GM19351 (cell line): ENCODE results near the gene GBP1.
"Not testable (repeated sequence)": the region's sequence is repeated elsewhere in the genome, so short reads cannot be mapped to it uniquely, and the experiment has no call there.

Experiments
- ATAC-seq: cut with Tn5 transposase; IDR thresholded peaks from one replicate; pipeline ENCODE4 v1.9.1; 2021; ENCODE audit warnings: mild to moderate bottlenecking, moderate library complexity; ENCODE audit not compliant: unreplicated experiment

GBP1 gene

GRCh38 chr1:89065079-89065868 is at the start of gene GBP1:
Gene GBP1 (minus strand): TSS chr1:89065208. CDS start chr1:89063234, 1,974 bp downstream.
- ATAC-seq = peak; percentile 72

- no peak for ATAC-seq
These were observed 49.7 kb upstream of the GBP1 start for GRCh38 chr1:89114662-89115061.

GRCh38 chr1:89112871-89113613 is 48.0 kb upstream of the GBP1 start:
- no peak for ATAC-seq

GRCh38 chr1:89104687-89105086 is 39.7 kb upstream of the GBP1 start:
- ATAC-seq = no peak

- no peak for ATAC-seq
These were observed 39.1 kb upstream of the GBP1 start for GRCh38 chr1:89104147-89104546.

DNA sequence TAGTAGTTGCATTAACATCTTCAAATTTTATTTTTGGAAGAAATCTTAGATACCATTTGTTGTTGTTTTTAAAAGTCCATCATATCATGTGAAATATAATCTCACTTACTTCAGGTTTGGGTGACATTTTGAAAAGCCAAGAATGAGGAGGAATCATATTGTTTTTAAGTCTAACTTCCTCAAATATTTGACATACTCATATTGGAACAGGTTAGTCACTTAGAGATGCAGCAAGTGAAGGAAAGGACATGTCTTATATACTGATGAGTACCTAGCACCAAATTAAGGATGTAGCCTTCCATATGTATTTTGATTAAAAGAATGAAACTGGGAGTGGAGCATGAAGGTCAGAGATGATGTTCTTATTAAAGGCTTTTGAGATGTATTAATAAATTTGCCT is 37.0 kb upstream of the GBP1 start:
- ATAC-seq = no peak

- no peak for ATAC-seq
These were observed 35.4 kb upstream of the GBP1 start for GRCh38 chr1:89100412-89100811.

DNA sequence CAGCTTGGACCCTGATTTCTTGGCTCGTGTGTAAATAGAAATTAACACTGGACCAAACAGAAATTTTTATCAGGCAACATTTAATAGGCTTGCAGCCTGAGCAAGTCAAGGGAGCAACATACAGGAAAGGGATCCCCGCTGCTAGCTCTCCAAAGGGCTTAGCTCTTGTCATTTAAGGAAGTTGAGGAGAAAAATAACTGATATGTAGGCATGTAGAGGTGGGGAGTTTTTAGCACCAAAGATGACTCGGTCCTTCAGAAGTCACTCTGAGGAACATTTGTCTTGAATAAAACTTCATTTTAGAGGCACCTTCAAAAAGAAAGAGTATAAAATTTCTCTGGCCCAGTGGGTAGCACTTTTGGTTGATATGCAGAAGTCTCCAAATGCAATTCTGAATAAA is 33.8 kb upstream of the GBP1 start:
- no peak for ATAC-seq

GRCh38 chr1:89095737-89096136 is 30.7 kb upstream of the GBP1 start:
- ATAC-seq = no peak

- no peak for ATAC-seq
These were observed 25.0 kb upstream of the GBP1 start for GRCh38 chr1:89089962-89090361.

GRCh38 chr1:89088572-89088971 is 23.6 kb upstream of the GBP1 start:
- ATAC-seq = no peak

DNA sequence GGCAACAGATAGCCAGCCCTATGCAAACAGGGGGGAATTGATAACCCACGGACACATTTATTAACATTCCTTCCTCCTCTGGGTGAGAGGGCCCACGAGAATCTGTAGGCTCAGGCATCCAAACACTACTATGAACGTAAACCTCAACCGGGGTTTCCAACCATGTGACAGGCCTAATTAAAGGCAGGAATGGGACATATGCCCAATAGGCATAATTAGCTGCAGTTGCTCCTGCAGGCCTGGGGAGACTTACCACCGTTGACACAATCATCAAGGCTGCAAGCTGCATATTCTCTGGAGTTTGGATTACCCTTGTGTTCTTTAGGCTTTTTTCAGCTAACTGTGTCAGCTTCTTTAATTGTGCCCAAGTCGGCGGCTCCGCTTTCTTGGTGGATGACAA is 22.2 kb upstream of the GBP1 start:
- ATAC-seq = no peak

- ATAC-seq = peak; percentile 66
These were observed 20.8 kb upstream of the GBP1 start for GRCh38 chr1:89085781-89086180.

DNA sequence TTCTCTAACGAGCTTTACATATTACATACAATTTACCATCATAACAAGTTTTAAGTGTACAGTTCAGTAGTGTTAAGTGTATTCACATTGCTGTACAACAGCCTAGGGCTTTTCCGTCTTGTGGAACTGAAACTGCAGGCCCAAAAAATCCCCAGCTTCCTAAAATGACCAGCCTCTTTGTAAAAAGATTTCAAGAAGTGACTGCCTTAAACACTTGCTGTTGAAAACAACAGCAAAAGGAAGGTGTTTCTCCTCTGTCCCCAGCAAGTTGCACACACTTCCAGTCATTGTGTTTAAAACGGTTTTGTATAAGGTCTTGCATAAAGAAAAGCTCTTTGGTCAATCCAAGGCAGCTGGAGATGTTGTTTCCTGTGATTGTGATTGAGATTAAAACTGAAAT is 16.0 kb upstream of the GBP1 start:
- ATAC-seq = no peak

DNA sequence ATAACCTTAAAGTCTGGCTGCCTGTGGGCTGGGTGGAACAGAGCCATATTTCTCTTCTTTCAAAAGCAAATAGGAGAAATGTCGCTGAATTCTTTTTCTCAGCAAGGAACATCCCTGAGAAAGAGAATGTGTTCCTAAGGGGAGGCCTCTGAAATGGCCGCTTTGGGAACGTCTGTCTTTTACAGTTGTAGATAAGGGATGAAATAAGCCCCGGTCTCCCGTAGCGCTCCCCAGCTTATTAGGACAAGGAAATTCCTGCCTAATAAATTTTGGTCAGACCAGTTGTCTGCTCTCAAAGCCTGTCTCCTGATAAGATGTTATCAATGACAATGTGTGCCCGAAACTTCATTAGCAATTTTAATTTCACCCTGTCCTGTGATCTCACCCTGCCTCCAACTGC is 15.1 kb upstream of the GBP1 start:
- ATAC-seq = not testable (repeated sequence)

DNA sequence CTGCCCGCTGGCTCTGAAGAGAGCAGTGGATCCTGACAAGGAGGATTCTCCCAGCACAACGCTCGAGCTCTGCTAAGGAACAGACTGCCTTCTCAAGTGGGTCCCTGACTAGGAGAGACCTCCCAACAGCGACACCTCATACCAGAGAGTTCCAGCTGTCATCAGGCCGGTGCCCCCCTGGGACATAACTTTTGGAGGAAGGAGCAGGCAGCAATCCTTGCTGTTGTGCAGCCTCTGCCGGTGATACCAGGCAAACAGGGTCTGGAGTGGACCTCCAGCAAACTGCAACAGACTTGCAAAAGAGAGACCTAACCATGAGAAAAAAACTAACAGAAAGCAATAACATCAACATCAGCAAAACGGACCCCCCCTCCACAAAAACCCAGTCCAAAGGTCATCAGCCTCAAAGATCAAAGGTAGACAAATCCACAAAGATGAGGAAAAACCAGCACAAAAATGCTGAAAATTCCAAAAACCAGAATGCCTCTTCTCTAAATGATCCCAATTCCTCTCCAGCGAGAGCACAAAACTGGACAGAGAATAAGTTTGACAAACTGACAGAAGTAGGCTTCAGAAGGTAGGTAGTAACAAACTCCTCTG is 7.6 kb upstream of the GBP1 start:
- not testable (repeated sequence) for ATAC-seq

- ATAC-seq = no peak
These were observed 5.5 kb upstream of the GBP1 start for GRCh38 chr1:89070509-89070908.

GRCh38 chr1:89069951-89070350 is 4.9 kb upstream of the GBP1 start:
- ATAC-seq = no peak

GRCh38 chr1:89068291-89068690 is 3.3 kb upstream of the GBP1 start:
- ATAC-seq = no peak

DNA sequence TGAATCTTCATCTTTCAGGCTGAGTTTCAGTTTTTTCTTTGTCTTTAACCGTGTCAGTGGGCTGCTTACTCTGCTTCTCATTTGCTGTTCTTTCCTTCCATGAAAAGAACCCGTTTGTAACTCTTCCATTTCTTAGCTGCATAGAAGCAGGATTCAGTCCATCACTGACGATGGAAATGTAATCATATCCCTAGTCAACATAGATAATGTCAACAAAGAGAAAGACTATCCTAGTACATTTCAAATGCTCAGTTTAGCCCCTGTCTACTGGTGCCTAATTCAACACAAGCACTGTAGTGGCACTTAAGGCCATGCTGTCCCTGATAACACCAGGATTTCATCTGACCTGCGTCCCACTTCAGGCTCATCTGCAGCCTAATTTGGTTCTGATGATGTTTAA is 376 bp downstream of the GBP1 start:
- peak; percentile 50 for ATAC-seq

DNA sequence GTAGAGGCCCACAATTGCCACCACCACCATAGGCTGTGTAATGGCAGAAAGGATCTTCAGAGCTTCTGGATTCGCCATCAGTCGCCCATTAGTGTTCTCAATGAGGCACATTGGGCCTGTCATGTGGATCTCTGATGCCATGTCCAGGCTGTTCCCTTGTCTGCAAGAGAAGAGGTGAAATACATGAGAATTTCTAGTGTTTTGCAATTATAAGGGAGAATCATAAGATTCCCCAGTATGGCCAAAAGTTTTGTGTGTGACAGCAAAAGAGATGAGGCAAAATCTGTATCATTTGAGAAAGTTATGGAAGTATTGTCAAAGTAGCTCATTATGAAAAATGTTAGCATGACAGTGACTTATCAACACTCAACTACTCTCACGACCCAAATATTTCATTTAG is 1.9 kb downstream of the GBP1 start:
- no peak for ATAC-seq

- ATAC-seq = no peak
These were observed 4.9 kb downstream of the GBP1 start for GRCh38 chr1:89060091-89060490.
